ENCODE results near the gene CACNA1I.
"Not testable (repeated sequence)": the region's sequence is repeated elsewhere in the genome, so short reads cannot be mapped to it uniquely, and the experiment has no call there.

Gene CACNA1I

DNA sequence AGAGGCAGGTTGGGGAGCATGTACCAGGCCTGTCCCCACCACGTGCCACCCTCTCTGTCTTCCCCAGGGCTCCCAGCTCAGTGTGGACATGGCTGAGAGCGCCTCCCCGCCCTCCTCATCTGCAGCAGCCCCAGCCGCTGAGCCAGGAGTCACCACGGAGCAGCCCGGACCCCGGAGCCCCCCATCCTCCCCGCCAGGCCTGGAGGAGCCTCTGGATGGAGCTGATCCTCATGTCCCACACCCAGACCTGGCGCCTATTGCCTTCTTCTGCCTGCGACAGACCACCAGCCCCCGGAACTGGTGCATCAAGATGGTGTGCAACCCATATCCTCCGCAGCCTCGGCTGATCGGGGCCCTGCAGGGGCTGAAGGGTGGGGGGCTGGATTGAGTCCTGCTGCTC, at the start of gene CACNA1I:
CACNA1I (plus strand) TSS at position 89 of the 400 bp plus-strand sequence; CDS start at position 89, 0 bp downstream.
- no peaks in the 10 kb centered on the region for H3K36me3 ChIP-seq (ENCODE audit: insufficient read depth, low read length)
- DNase-seq (ENCODE audit: low read depth, low spot score) = no peak
- peak within 1 kb of the TSS; percentile 72 for H3K9ac ChIP-seq (ENCODE audit: insufficient read length)
- peak within 1 kb of the TSS; percentile 100 for H3K27ac ChIP-seq
- TF ChIP-seq EZH2 (IDR thresholded peaks at IDR 0.05) = no peak
- no peak for TF ChIP-seq POLR2AphosphoS5 (IDR thresholded peaks at IDR 0.05; ENCODE audit: borderline replicate concordance, low read depth, low read length)
- TF ChIP-seq FOXP2 (optimal IDR thresholded peaks at IDR 0.05; ENCODE audit: control extremely low read depth, extremely low read length, insufficient read depth) = no peak
- peak within 1 kb of the TSS; percentile 71 for H3K4me3 ChIP-seq
- no peaks in the 10 kb centered on the region for H3K9me3 ChIP-seq (ENCODE audit: low read depth, low read length)

GRCh38 chr22:39521106-39521885, 49.3 kb upstream of the CACNA1I start:
- H3K36me3 ChIP-seq (ENCODE audit: insufficient read depth, low read length) = peaks cover 33% of the 10 kb centered on the region
- peak overlapping the region; percentile 99 for H3K27ac ChIP-seq
- H3K9me3 ChIP-seq (ENCODE audit: low read depth, low read length); DNase-seq (ENCODE audit: low read depth, low spot score): not testable (repeated sequence)
- peak overlapping the region; percentile 100 for H3K9ac ChIP-seq (ENCODE audit: insufficient read length)
- peak overlapping the region; percentile 96 for H3K4me3 ChIP-seq

GRCh38 chr22:39522091-39522490, 48.5 kb upstream of the CACNA1I start:
- peaks cover 33% of the 10 kb centered on the region for H3K36me3 ChIP-seq (ENCODE audit: insufficient read depth, low read length)

GRCh38 chr22:39522567-39523300, 47.8 kb upstream of the CACNA1I start:
- H3K36me3 ChIP-seq (ENCODE audit: insufficient read depth, low read length) = peaks cover 33% of the 10 kb centered on the region
- H3K27ac ChIP-seq = peak overlapping the region; percentile 99
- TF ChIP-seq EZH2 (IDR thresholded peaks at IDR 0.05) (no peak), FOXP2 (optimal IDR thresholded peaks at IDR 0.05; ENCODE audit: control extremely low read depth, extremely low read length, insufficient read depth) (no peak), POLR2AphosphoS5 (IDR thresholded peaks at IDR 0.05; ENCODE audit: borderline replicate concordance, low read depth, low read length) (no peak)
- H3K9me3 ChIP-seq (ENCODE audit: low read depth, low read length) = no peaks in the 10 kb centered on the region
- DNase-seq (ENCODE audit: low read depth, low spot score) = no peak
- H3K9ac ChIP-seq (ENCODE audit: insufficient read length) = peak overlapping the region; percentile 66
- H3K4me3 ChIP-seq = peak overlapping the region; percentile 96

More at GRCh38 chr22:39522091-39522490, 48.5 kb upstream of the CACNA1I start:
- Histone ChIP-seq H3K27ac (peak overlapping the region; percentile 99), H3K4me3 (peak overlapping the region; percentile 96), H3K9ac (ENCODE audit: insufficient read length) (peak overlapping the region; percentile 100)
- not testable (repeated sequence) for H3K9me3 ChIP-seq (ENCODE audit: low read depth, low read length); DNase-seq (ENCODE audit: low read depth, low spot score)

GRCh38 chr22:39524089-39524752, 46.3 kb upstream of the CACNA1I start:
- Histone ChIP-seq H3K27ac (peak overlapping the region; percentile 51), H3K9me3 (ENCODE audit: low read depth, low read length) (no peaks in the 10 kb centered on the region)

DNA sequence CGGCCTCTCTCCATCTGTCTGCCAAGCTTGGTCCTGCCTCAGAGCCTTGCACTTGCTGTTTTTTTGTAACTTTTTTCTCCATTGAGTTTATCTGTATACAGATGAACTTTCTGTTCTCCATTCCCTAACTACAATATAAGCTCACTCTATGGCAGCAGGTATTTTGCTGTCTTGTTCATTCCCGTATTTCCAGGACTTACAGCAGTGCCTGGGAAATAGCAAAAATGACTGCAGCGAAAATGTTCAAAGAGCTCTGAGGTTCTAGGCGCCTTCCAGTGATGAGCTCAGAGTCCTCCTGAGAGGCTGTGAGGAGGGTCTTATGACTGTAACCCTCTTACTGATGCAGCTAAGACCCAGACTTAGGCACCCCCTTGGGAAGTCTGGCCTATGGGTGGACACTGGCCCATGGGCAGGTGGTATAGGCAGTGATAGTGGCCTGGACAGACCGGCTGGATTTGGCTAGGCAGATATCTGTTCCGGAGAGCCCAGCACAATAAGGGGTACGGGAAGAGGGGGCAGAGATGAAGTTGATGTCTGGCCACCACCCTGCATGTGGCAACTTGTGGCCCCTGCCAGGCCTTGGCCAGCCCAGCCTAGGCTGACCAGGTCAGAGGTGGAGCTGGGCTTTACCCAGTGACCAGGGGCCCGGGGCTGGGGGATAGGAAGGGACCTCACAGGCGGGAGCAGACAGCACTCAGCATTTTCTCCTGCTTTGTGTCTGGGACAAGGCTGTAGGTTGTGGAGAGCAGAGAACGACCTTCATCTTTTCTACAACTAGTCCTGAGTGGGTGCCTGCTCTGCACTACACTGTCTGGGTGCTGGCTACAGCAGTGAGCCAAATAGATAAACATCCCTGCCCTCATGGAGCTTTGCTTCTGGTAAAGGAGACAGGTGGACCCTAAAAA, 45.5 kb upstream of the CACNA1I start:
- no peak for DNase-seq (ENCODE audit: low read depth, low spot score)
- Histone ChIP-seq H3K4me3 (no peak overlapping the region), H3K36me3 (ENCODE audit: insufficient read depth, low read length) (peaks cover 45% of the 10 kb centered on the region), H3K9me3 (ENCODE audit: low read depth, low read length) (no peaks in the 10 kb centered on the region), H3K9ac (ENCODE audit: insufficient read length) (no peak overlapping the region), H3K27ac (peak overlapping the region; percentile 51)
- TF ChIP-seq POLR2AphosphoS5 (IDR thresholded peaks at IDR 0.05; ENCODE audit: borderline replicate concordance, low read depth, low read length) = no peak; the same call in 1 of the 2 replicates
- no peak for TF ChIP-seq FOXP2 (optimal IDR thresholded peaks at IDR 0.05; ENCODE audit: control extremely low read depth, extremely low read length, insufficient read depth)
- no peak for TF ChIP-seq EZH2 (IDR thresholded peaks at IDR 0.05)

More at GRCh38 chr22:39524089-39524752, 46.3 kb upstream of the CACNA1I start:
- no peak for DNase-seq (ENCODE audit: low read depth, low spot score)
- no peak overlapping the region for H3K9ac ChIP-seq (ENCODE audit: insufficient read length)
- H3K4me3 ChIP-seq = no peak overlapping the region
- peaks cover 38% of the 10 kb centered on the region for H3K36me3 ChIP-seq (ENCODE audit: insufficient read depth, low read length)
- TF ChIP-seq POLR2AphosphoS5 (IDR thresholded peaks at IDR 0.05; ENCODE audit: borderline replicate concordance, low read depth, low read length) (no peak; the same call in 1 of the 2 replicates), EZH2 (IDR thresholded peaks at IDR 0.05) (no peak)

DNA sequence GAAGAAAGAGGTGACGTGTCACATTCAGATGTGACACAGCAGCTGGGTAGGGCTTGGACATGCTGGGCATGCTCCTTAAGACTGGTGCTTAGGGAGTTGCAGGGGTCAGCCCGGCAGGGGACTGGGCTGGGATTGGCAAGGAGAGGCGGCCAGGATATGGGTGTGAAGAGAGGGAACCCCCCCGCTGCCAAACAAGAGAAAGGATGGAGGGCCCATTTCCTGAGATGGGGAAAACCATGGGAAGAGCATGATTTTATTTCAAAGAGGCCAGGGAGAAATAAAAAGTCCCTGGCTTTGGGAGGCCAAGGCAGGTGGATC, 44.9 kb upstream of the CACNA1I start:
- H3K9me3 ChIP-seq (ENCODE audit: low read depth, low read length) = no peaks in the 10 kb centered on the region
- peak overlapping the region; percentile 51 for H3K27ac ChIP-seq
- H3K9ac ChIP-seq (ENCODE audit: insufficient read length) = no peak overlapping the region
- no peak for DNase-seq (ENCODE audit: low read depth, low spot score)
- H3K4me3 ChIP-seq = no peak overlapping the region
- TF ChIP-seq FOXP2 (optimal IDR thresholded peaks at IDR 0.05; ENCODE audit: control extremely low read depth, extremely low read length, insufficient read depth) = no peak
- TF ChIP-seq POLR2AphosphoS5 (IDR thresholded peaks at IDR 0.05; ENCODE audit: borderline replicate concordance, low read depth, low read length) = no peak
- no peak for TF ChIP-seq EZH2 (IDR thresholded peaks at IDR 0.05)
- peaks cover 51% of the 10 kb centered on the region for H3K36me3 ChIP-seq (ENCODE audit: insufficient read depth, low read length)

DNA sequence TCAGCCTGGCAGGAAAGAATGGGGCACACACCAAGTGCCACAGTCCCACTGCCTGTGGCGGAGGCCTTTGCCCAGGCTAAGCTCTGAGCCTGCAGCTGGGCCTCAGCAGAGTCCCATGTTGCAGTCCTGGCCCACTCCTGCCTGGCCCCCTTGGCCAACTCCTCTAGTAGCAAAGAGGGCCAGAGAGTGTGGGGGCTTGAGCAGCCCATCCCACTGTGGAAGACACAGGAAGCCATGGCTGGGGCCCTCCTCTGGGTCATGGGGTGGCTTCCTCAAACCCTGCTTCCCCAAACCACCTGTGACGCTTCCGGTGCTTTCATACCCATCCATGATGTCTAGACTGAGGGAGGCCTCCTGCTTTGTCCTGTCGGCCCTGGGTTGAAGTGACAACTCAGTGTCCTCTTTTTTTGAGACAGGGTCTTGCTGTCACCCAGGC, 43.8 kb upstream of the CACNA1I start:
- H3K27ac ChIP-seq = peak overlapping the region; percentile 46; the same call in 1 of the 2 replicates
- H3K9me3 ChIP-seq (ENCODE audit: low read depth, low read length) = no peaks in the 10 kb centered on the region
- peaks cover 45% of the 10 kb centered on the region for H3K36me3 ChIP-seq (ENCODE audit: insufficient read depth, low read length)
- H3K9ac ChIP-seq (ENCODE audit: insufficient read length) = no peak overlapping the region
- no peak for DNase-seq (ENCODE audit: low read depth, low spot score)
- no peak overlapping the region for H3K4me3 ChIP-seq
- no peak for TF ChIP-seq POLR2AphosphoS5 (IDR thresholded peaks at IDR 0.05; ENCODE audit: borderline replicate concordance, low read depth, low read length)
- no peak for TF ChIP-seq FOXP2 (optimal IDR thresholded peaks at IDR 0.05; ENCODE audit: control extremely low read depth, extremely low read length, insufficient read depth)
- no peak for TF ChIP-seq EZH2 (IDR thresholded peaks at IDR 0.05)

All from SK-N-MC (cell line).